K562 (cell line): Measurements from ENCODE around the gene NAV2. TPM values are rescaled to one million over a fixed set of nuclear protein-coding genes. Genes with fewer than 3 reads are reported as not detected.

Experiments
- CBX8 ChIP-seq: fragments of 200-600 bp; sonication (generic); IDR thresholded peaks from 2 replicates; pipeline ENCODE4 v1.6.1; 2012; ENCODE audit warnings: borderline replicate concordance, mixed run types, low read depth, mild to moderate bottlenecking, moderate library complexity, mixed read lengths, low read length, control low read depth, inconsistent platforms; ENCODE audit not compliant: poor library complexity, severe bottlenecking; ENCODE audit errors: extremely low read depth
- KDM5B ChIP-seq: fragments of 200-600 bp; sonication (generic); IDR thresholded peaks from 2 replicates; pipeline ENCODE4 v1.6.1; 2012; ENCODE audit warnings: low read depth, mild to moderate bottlenecking, moderate library complexity, low read length, control low read depth, inconsistent platforms; ENCODE audit not compliant: insufficient replicate concordance
- POLR2AphosphoS5 ChIP-seq: IDR thresholded peaks from 2 replicates; pipeline ENCODE4 v1.6.1; 2011; ENCODE audit warnings: mild to moderate bottlenecking, low read depth, low read length, moderate library complexity; ENCODE audit not compliant: control insufficient read depth, insufficient read depth
- RFX1 ChIP-seq: fragments of 450-650 bp; IDR thresholded peaks from 2 replicates; pipeline ENCODE4 v1.6.1; 2016; ENCODE audit warnings: mild to moderate bottlenecking, moderate library complexity
- polyA plus RNA-seq, 8 experiments: library from polyadenylated mRNA; depleted of rRNA in 4 of 8; stranded (reverse) in 5 of 8; unstranded in 3 of 8; fragments of >200 nt; fragmentation: Nextera tagmentation in 2 of 8; fragmentation: Illumina TruSeq in 1 of 8; extraction: Ambion mirVana in 2 of 8; extraction: Trizol in 1 of 8; gene quantifications; 2 replicates each; pipeline versions ENCODE4 v1.2.1 to v1.2.3, GENCODE V29; 2011 to 2014; ENCODE audit warnings: inconsistent platforms in 1 of 8, missing spikeins in 1 of 8
- total RNA-seq, 7 experiments: library from RNA; depleted of rRNA in 6 of 7; stranded (reverse); fragments of >200 nt in 6 of 7; fragmentation: Illumina TruSeq in 2 of 7; extraction: Trizol in 2 of 7; gene quantifications; 2 replicates each; pipeline versions ENCODE4 v1.2.1 to v1.2.3, GENCODE V29; 2011 to 2021; ENCODE audit warnings: low replicate concordance in 1 of 7
- TF ChIP-seq, protein P1 (sequence below): fragments of 250-450 bp; sonication (Bioruptor Pico); IDR thresholded peaks from 2 replicates; pipeline ENCODE4 v1.5.0; 2021; ENCODE audit warnings: mild to moderate bottlenecking, moderate library complexity
- TF ChIP-seq, protein P2 (sequence below), 2 experiments: fragments of 450-650 bp; IDR thresholded peaks; 2 replicates each; pipeline ENCODE4 v1.6.1; 2016; ENCODE audit warnings: mild to moderate bottlenecking in 2 of 2, borderline replicate concordance in 1 of 2, low read depth in 1 of 2, moderate library complexity in 1 of 2

Gene NAV2
- total and polyA plus RNA-seq, 9 of the 15 experiments (the other 6 are each of a cell fraction or from before 2014, with no cell fraction given) = 0.03 to 0.35 (median 0.05) TPM

DNA sequence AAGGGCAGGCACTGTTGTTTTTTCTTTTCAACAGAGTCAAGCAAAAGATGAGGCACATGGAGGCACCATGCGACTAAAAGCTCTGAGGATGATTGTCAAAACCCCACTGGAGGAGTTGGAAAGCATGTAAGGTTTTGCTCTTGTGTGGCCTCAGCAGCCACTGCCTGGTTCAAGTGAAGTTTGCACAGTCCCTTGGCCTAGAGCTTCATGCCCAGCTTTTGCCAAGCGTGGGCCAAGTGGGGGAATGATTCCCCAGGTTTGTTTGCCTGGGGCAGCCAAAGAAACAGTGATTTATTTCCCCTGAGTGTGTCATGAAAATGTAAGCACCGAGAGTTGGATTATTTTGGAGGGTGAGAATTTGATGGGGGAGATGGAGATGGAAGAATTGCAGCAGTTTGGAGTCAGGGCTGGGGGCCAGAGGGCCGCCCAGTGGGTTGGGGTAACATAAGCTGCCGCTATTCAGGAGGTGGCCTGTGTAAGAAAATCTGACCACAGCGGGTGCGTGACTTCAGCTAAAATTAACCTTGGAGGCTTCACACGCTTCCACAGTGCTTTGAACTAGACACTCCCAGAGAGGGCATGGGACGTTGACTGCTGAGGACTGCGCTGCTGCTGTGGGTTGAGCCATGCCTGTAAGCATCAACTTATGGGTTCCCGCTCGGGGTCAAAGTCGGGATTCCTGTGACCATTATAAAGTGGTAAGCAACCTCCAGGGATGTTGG lies 100.7 kb downstream of the NAV2 start (continued):
- TF ChIP-seq, protein P1, sequence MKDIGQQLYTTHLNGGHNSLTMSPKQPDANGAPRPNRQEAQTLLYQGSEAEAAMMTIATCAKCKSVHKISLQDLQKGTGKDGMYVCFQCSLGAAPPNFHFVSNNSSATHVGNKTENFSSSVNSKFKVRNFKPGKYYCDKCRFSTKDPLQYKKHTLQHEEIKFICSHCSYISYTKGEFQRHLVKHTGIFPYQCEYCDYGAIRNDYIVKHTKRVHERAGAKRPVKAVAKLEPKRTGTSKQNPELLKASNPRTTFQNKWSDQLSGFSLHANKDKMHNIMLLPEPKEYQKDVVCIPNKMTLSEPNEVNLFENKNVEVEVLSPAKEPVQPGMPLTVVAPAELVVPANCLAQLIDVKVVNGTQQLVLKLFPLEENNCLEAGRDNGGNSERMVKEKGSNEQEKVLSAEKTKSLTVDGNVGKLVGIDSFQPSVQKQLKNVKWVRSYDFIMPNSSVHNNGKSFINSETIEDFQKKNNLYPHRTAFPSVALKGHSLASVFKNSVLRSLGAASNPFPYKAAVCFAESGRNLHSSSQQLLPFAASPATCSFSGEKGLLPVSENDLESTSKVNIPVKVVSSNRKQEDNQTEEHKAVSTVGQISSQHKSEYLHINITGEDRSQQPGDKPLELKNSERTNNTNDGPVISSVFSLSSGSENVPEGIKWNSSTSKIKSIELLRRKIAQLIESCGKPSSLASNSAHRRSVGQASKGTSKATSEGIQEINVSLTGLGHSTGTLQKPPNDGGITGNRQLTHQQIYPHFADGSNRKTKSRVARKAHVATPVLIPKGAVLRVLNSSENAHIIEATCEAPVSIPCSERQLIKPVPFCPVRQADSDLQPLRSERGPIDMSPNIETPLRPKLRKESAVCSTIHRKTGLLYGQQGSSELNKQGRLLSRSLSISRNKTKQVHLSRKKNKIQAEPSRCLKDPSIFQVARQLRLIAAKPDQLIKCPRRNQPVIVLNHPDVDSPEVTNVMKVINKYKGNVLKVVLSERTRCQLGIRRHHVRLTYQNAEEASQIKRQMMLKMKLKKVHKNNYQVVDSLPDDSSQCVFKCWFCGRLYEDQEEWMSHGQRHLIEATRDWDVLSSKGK (CRISPR knock-in tag) = no peak
- TF ChIP-seq KDM5B (no peak), POLR2AphosphoS5 (no peak), CBX8 (no peak), RFX1 (no peak)
- TF ChIP-seq, protein P2, sequence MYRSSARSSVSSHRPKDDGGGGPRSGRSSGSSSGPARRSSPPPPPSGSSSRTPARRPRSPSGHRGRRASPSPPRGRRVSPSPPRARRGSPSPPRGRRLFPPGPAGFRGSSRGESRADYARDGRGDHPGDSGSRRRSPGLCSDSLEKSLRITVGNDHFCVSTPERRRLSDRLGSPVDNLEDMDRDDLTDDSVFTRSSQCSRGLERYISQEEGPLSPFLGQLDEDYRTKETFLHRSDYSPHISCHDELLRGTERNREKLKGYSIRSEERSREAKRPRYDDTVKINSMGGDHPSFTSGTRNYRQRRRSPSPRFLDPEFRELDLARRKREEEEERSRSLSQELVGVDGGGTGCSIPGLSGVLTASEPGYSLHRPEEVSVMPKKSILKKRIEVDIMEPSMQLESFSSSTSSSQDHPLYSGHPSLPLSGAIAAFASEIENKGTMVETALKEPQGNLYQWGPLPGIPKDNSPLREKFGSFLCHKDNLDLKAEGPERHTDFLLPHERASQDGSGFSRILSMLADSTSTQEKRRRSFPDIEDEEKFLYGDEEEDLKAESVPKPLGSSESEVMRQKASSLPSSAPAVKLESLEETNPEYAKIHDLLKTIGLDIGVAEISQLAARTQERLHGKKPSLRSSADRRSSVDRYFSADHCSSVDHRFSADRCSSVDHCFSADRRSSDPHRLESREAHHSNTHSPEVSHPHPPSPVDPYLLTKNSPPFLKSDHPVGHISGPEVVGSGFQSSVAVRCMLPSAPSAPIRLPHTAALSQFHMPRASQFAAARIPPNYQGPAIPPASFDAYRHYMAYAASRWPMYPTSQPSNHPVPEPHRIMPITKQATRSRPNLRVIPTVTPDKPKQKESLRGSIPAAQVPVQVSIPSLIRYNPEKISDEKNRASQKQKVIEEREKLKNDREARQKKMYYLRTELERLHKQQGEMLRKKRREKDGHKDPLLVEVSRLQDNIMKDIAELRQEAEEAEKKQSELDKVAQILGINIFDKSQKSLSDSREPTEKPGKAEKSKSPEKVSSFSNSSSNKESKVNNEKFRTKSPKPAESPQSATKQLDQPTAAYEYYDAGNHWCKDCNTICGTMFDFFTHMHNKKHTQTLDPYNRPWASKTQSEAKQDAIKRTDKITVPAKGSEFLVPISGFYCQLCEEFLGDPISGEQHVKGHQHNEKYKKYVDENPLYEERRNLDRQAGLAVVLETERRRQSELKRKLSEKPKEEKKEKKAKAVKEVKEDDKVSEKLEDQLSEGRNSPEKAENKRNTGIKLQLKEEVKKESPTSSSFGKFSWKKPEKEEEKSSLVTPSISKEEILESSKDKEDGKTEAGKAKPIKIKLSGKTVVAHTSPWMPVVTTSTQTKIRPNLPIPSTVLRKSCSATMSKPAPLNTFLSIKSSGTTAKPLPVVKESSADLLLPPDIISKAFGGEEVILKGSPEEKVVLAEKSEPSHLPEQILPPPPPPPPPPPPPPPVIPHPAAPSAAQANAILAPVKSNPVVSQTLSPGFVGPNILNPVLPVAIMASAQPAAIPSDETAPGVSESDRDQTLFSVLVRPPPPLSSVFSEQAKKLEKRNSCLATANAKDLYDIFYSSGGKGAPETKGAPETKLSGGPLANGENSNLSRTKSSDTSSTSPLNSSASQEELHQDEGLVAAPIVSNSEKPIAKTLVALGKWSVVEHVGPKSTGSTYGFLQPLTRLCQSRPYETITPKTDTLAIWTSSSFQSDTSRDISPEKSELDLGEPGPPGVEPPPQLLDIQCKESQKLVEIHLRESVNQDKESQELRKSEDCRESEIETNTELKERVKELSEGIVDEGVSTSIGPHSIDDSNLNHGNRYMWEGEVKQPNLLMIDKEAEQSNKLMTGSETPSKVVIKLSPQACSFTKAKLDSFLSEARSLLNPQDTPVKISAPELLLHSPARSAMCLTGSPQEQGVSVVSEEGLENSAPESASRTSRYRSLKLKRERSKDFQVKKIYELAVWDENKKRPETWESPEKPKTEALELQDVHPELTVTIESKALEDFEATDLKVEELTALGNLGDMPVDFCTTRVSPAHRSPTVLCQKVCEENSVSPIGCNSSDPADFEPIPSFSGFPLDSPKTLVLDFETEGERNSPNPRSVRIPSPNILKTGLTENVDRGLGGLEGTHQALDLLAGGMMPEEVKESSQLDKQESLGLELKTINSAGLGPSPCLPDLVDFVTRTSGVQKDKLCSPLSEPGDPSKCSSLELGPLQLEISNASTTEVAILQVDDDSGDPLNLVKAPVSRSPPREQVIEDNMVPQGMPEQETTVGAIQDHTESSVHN (IDR thresholded peaks at IDR 0.05; ENCODE audit: borderline replicate concordance in 1 of 2, low read depth in 1 of 2) = no peak
- TF ChIP-seq, all 486 proteins: peak for 0
